DOHH2 (cell line): Measurements from ENCODE around the gene SDHD.

Experiments
- H3F3A ChIP-seq: fragments of 200-600 bp; sonication (generic), shearing (Covaris generic); 2 replicates; pipeline ENCODE4 v1.6.0; 2016; ENCODE audit warnings: antibody characterized with exemption, mild to moderate bottlenecking; ENCODE audit not compliant: control insufficient read depth, insufficient read depth
- H3K27ac ChIP-seq: fragments of 200-600 bp; sonication (generic); 2 replicates; pipeline ENCODE4 v1.5.1; 2014; ENCODE audit warnings: low read depth, mild to moderate bottlenecking, low read length, moderate library complexity
- H3K27me3 ChIP-seq: fragments of 200-600 bp; sonication (generic); 2 replicates; pipeline ENCODE4 v1.6.1; 2014; ENCODE audit warnings: mild to moderate bottlenecking, low read length, mixed read lengths; ENCODE audit not compliant: control insufficient read depth
- H3K36me3 ChIP-seq: fragments of 200-600 bp; sonication (generic); 2 replicates; pipeline ENCODE4 v1.6.1; 2014; ENCODE audit warnings: mild to moderate bottlenecking, low read length, moderate library complexity, mixed read lengths; ENCODE audit not compliant: control insufficient read depth
- H3K4me1 ChIP-seq: fragments of 200-600 bp; sonication (generic); 2 replicates; pipeline ENCODE4 v1.6.1; 2014; ENCODE audit warnings: mild to moderate bottlenecking, low read length, mixed read lengths; ENCODE audit not compliant: control insufficient read depth
- H3K4me2 ChIP-seq: fragments of 200-600 bp; sonication (generic); 2 replicates; pipeline ENCODE4 v1.6.0; 2014; ENCODE audit warnings: mild to moderate bottlenecking, low read length, moderate library complexity
- H3K4me3 ChIP-seq: fragments of 200-600 bp; sonication (generic); 2 replicates; pipeline ENCODE4 v1.5.1; 2014; ENCODE audit warnings: mild to moderate bottlenecking, low read length, mixed read lengths
- H3K79me2 ChIP-seq: fragments of 200-600 bp; sonication (generic); 2 replicates; pipeline ENCODE4 v1.6.1; 2014; ENCODE audit warnings: mild to moderate bottlenecking, low read length, mixed read lengths; ENCODE audit not compliant: control insufficient read depth
- H3K9me2 ChIP-seq: fragments of 200-600 bp; sonication (generic); replicated peaks from 2 replicates; pipeline ENCODE4 v1.6.1; 2014; ENCODE audit warnings: mild to moderate bottlenecking, low read length, mixed read lengths; ENCODE audit not compliant: control insufficient read depth
- H3K9me3 ChIP-seq: fragments of 200-600 bp; sonication (generic); 2 replicates; pipeline ENCODE4 v1.6.1; 2014; ENCODE audit warnings: antibody characterized with exemption, low read length, mixed read lengths; ENCODE audit not compliant: control insufficient read depth, insufficient read depth
- H4K20me1 ChIP-seq: fragments of 200-600 bp; sonication (generic); 2 replicates; pipeline ENCODE4 v1.6.0; 2014; ENCODE audit warnings: low read depth, mild to moderate bottlenecking, antibody characterized with exemption, low read length, moderate library complexity; ENCODE audit not compliant: control insufficient read depth, insufficient read depth
- EZH2phosphoT487 ChIP-seq: fragments of 200-600 bp; sonication (generic); IDR thresholded peaks from 2 replicates; pipeline ENCODE4 v1.6.1; 2017; ENCODE audit warnings: borderline replicate concordance, mild to moderate bottlenecking, antibody characterized with exemption, low read length, moderate library complexity, mixed read lengths
- TF ChIP-seq, protein P1 (sequence below): fragments of 200-600 bp; sonication (generic); IDR thresholded peaks from one replicate; pipeline ENCODE4 v1.5.1; 2014; ENCODE audit warnings: antibody characterized with exemption, mild to moderate bottlenecking, low read depth, low read length; ENCODE audit not compliant: poor library complexity, severe bottlenecking

Gene SDHD

DNA sequence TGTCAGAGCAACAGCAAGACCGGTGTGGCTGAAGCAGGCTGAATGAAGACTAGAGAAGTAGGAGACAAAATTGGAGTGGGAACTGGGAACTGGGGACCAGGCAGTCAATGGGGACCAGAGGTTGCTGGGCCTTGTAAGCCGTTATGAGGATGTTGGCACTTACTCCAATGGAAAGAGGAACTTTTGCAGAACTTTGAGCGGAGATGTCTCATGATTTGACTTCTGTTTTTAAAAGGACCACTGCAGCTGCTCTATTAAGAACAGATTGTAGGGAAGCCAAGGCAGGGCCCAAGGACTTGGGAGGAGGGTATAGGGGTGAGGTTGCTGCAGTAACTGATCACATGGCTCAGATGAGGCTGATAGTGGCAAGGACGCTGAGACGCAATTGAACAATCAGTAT is 43.0 kb downstream of the SDHD start:
- H3K27ac ChIP-seq = no peak overlapping the region

GRCh38 chr11:112132737-112133136 is 46.1 kb downstream of the SDHD start:
- no peaks in the 10 kb centered on the region for H3K9me3 ChIP-seq
- no peaks in the 10 kb centered on the region for H3K4me1 ChIP-seq
- no peak overlapping the region for H3K4me3 ChIP-seq
- no peaks in the 10 kb centered on the region for H3K9me2 ChIP-seq
- H3K79me2 ChIP-seq = no peaks in the 10 kb centered on the region
- no peak overlapping the region for H3K4me2 ChIP-seq
- H3K36me3 ChIP-seq = no peaks in the 10 kb centered on the region
- H3K27me3 ChIP-seq = no peaks in the 10 kb centered on the region
- no peaks in the 10 kb centered on the region for H4K20me1 ChIP-seq
- H3K27ac ChIP-seq = no peak overlapping the region
- no peak for TF ChIP-seq EZH2phosphoT487
- TF ChIP-seq, protein P1, sequence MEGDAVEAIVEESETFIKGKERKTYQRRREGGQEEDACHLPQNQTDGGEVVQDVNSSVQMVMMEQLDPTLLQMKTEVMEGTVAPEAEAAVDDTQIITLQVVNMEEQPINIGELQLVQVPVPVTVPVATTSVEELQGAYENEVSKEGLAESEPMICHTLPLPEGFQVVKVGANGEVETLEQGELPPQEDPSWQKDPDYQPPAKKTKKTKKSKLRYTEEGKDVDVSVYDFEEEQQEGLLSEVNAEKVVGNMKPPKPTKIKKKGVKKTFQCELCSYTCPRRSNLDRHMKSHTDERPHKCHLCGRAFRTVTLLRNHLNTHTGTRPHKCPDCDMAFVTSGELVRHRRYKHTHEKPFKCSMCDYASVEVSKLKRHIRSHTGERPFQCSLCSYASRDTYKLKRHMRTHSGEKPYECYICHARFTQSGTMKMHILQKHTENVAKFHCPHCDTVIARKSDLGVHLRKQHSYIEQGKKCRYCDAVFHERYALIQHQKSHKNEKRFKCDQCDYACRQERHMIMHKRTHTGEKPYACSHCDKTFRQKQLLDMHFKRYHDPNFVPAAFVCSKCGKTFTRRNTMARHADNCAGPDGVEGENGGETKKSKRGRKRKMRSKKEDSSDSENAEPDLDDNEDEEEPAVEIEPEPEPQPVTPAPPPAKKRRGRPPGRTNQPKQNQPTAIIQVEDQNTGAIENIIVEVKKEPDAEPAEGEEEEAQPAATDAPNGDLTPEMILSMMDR = no peak
- no peaks in the 10 kb centered on the region for H3F3A ChIP-seq

More for the DNA sequence above, 43.0 kb downstream of the SDHD start:
- Histone ChIP-seq H3K79me2 (no peaks in the 10 kb centered on the region), H3K4me1 (no peaks in the 10 kb centered on the region), H4K20me1 (no peaks in the 10 kb centered on the region), H3K36me3 (no peaks in the 10 kb centered on the region), H3K27me3 (no peaks in the 10 kb centered on the region), H3K9me3 (no peaks in the 10 kb centered on the region), H3K9me2 (no peaks in the 10 kb centered on the region), H3K4me2 (no peak overlapping the region), H3K4me3 (no peak overlapping the region), H3F3A (no peaks in the 10 kb centered on the region)
- TF ChIP-seq EZH2phosphoT487 = no peak
- TF ChIP-seq, protein P1 = no peak

DNA sequence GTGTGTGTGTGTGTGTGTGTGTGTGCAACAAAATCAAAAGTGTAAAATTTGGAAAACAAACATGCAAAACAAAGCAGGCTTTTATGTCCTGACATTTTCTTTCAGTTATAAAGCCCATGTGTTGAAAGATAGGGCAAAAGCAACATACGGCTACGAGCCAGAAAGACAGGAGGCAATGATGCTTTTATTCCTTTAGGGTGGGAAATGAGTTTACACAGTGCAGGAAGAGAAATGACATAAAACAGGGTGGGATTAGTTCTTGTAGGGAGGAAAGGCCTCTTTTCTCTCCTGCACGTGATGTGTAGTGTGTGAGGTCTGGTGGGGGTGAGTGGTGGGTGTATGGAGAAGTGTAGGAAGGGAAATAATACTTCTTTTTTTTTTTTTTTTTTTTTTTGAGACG is 47.8 kb downstream of the SDHD start:
- Histone ChIP-seq H3K4me3 (no peak overlapping the region), H3F3A (no peaks in the 10 kb centered on the region), H4K20me1 (no peaks in the 10 kb centered on the region), H3K9me3 (no peaks in the 10 kb centered on the region), H3K36me3 (no peaks in the 10 kb centered on the region), H3K79me2 (no peaks in the 10 kb centered on the region), H3K4me2 (no peak overlapping the region), H3K4me1 (no peaks in the 10 kb centered on the region), H3K27ac (no peak overlapping the region), H3K9me2 (no peaks in the 10 kb centered on the region), H3K27me3 (no peaks in the 10 kb centered on the region)
- no peak for TF ChIP-seq EZH2phosphoT487
- TF ChIP-seq, protein P1 = no peak

DNA sequence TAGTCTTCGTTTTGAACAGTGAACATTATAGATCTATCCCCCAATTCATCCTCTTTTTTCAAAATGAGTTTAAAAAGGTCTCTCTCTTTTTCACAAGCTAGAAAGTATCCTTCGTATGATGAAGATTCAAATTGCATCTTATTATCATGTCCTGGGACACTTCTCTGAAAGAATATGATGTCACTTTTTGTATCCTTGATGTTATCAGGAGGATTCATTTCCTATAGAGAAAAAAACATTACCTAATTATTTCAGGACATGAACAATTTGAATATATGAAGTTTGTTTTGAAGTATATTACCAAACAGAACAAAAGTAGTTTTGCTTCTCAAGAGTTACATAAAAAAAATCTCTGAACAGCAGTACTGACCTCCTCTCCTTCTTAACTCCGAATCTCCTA is 56.9 kb downstream of the SDHD start:
- no peaks in the 10 kb centered on the region for H3K4me1 ChIP-seq
- no peaks in the 10 kb centered on the region for H3K79me2 ChIP-seq
- no peak overlapping the region for H3K27ac ChIP-seq
- TF ChIP-seq, protein P1 = no peak
- no peak for TF ChIP-seq EZH2phosphoT487
- no peaks in the 10 kb centered on the region; the same call in 1 of the 2 replicates for H3K9me3 ChIP-seq
- H3F3A ChIP-seq = no peaks in the 10 kb centered on the region
- no peaks in the 10 kb centered on the region for H3K9me2 ChIP-seq
- no peak overlapping the region for H3K4me2 ChIP-seq
- H3K4me3 ChIP-seq = no peak overlapping the region
- no peaks in the 10 kb centered on the region for H4K20me1 ChIP-seq
- no peaks in the 10 kb centered on the region for H3K27me3 ChIP-seq
- no peaks in the 10 kb centered on the region for H3K36me3 ChIP-seq
